ENCODE measurements around the gene STRBP.

- TF ChIP-seq CTCF (IDR thresholded peaks at IDR 0.05; ENCODE audit: borderline replicate concordance, extremely low read depth, low read length, poor library complexity, severe bottlenecking) (no peak), EZH2 (IDR thresholded peaks at IDR 0.05; ENCODE audit: borderline replicate concordance, low read depth, low read length, severe bottlenecking) (no peak)
These were observed 6.0 kb downstream of the STRBP start for GRCh38 chr9:123262338-123262737.
